Muscle layer of colon (tissue), 2 donors: ENCODE results near the gene CHCHD4.

ENCODE experiments used
- H3K27ac ChIP-seq: one replicate; pipeline ENCODE4 v1.7.0; 2013; ENCODE audit warnings: low read depth, mild to moderate bottlenecking, low read length, moderate library complexity
- H3K27me3 ChIP-seq, 2 donors: one replicate each; pipeline ENCODE4 v1.7.0; 2013; ENCODE audit warnings: low read length in 2 of 2, mild to moderate bottlenecking in 2 of 2; ENCODE audit not compliant: insufficient read depth in 2 of 2, control insufficient read depth in 1 of 2
- H3K36me3 ChIP-seq: one replicate; pipeline ENCODE4 v1.7.0; 2013; ENCODE audit warnings: mild to moderate bottlenecking, low read length; ENCODE audit not compliant: insufficient read depth
- H3K4me1 ChIP-seq: one replicate; pipeline ENCODE4 v1.7.0; 2013; ENCODE audit warnings: mild to moderate bottlenecking, low read length; ENCODE audit not compliant: insufficient read depth
- H3K4me3 ChIP-seq, 2 donors: one replicate each; pipeline ENCODE4 v1.7.0; 2013; ENCODE audit warnings: low read length in 2 of 2, low read depth in 1 of 2, mild to moderate bottlenecking in 1 of 2, moderate library complexity in 1 of 2
- H3K9ac ChIP-seq: one replicate; pipeline ENCODE4 v1.7.0; 2013; ENCODE audit warnings: low read length
- H3K9me3 ChIP-seq: one replicate; pipeline ENCODE4 v1.7.0; 2013; ENCODE audit warnings: mild to moderate bottlenecking, low read length
- donor health status: abdominal sarcoma.
- donor health status: Adenocarcinoma of cecum.

The CHCHD4 gene

GRCh38 chr3:14133188-14133800 is 8.6 kb upstream of the CHCHD4 start:
- Histone ChIP-seq H3K9ac (no peak overlapping the region), H3K4me1 (no peaks in the 10 kb centered on the region), H3K9me3 (no peaks in the 10 kb centered on the region), H3K27ac (no peak overlapping the region), H3K36me3 (peaks cover 88% of the 10 kb centered on the region), H3K4me3 (no peak overlapping the region), H3K27me3 (no peaks in the 10 kb centered on the region)

- H3K27me3 ChIP-seq = no peaks in the 10 kb centered on the region
- H3K4me3 ChIP-seq = no peak overlapping the region
- H3K27ac ChIP-seq = no peak overlapping the region
- peaks cover 88% of the 10 kb centered on the region for H3K36me3 ChIP-seq
- H3K4me1 ChIP-seq = peaks cover 4% of the 10 kb centered on the region
- no peaks in the 10 kb centered on the region for H3K9me3 ChIP-seq
- no peak overlapping the region for H3K9ac ChIP-seq
Measured at GRCh38 chr3:14132689-14133088, 8.0 kb upstream of the CHCHD4 start.

GRCh38 chr3:14132120-14132519 is 7.5 kb upstream of the CHCHD4 start:
- Histone ChIP-seq H3K4me3 (no peak overlapping the region), H3K36me3 (peaks cover 87% of the 10 kb centered on the region), H3K27ac (no peak overlapping the region), H3K4me1 (peaks cover 10% of the 10 kb centered on the region), H3K9me3 (no peaks in the 10 kb centered on the region), H3K27me3 (no peaks in the 10 kb centered on the region), H3K9ac (no peak overlapping the region)

GRCh38 chr3:14131134-14131533 is 6.5 kb upstream of the CHCHD4 start:
- Histone ChIP-seq H3K27ac (no peak overlapping the region), H3K9me3 (no peaks in the 10 kb centered on the region), H3K27me3 (no peaks in the 10 kb centered on the region), H3K4me1 (peaks cover 20% of the 10 kb centered on the region), H3K9ac (no peak overlapping the region), H3K36me3 (peaks cover 82% of the 10 kb centered on the region), H3K4me3 (no peak overlapping the region)

- H3K36me3 ChIP-seq = peaks cover 78% of the 10 kb centered on the region
- peaks cover 24% of the 10 kb centered on the region for H3K4me1 ChIP-seq
Measured at GRCh38 chr3:14130707-14131106, 6.0 kb upstream of the CHCHD4 start.

GRCh38 chr3:14130230-14130629 is 5.6 kb upstream of the CHCHD4 start:
- H3K4me1 ChIP-seq = peaks cover 24% of the 10 kb centered on the region
- H3K27ac ChIP-seq = no peak overlapping the region
- H3K9me3 ChIP-seq = no peaks in the 10 kb centered on the region
- no peak overlapping the region for H3K9ac ChIP-seq
- no peaks in the 10 kb centered on the region for H3K27me3 ChIP-seq
- peaks cover 73% of the 10 kb centered on the region for H3K36me3 ChIP-seq
- H3K4me3 ChIP-seq = no peak overlapping the region

More at GRCh38 chr3:14130707-14131106, 6.0 kb upstream of the CHCHD4 start:
- Histone ChIP-seq H3K9me3 (no peaks in the 10 kb centered on the region), H3K9ac (no peak overlapping the region), H3K27ac (no peak overlapping the region), H3K4me3 (no peak overlapping the region), H3K27me3 (no peaks in the 10 kb centered on the region)

GRCh38 chr3:14129296-14129695 is 4.6 kb upstream of the CHCHD4 start:
- Histone ChIP-seq H3K27me3 (no peaks in the 10 kb centered on the region), H3K9me3 (no peaks in the 10 kb centered on the region), H3K9ac (no peak overlapping the region), H3K4me3 (no peak overlapping the region), H3K36me3 (peaks cover 64% of the 10 kb centered on the region), H3K4me1 (peaks cover 24% of the 10 kb centered on the region), H3K27ac (no peak overlapping the region)

GRCh38 chr3:14128724-14129123 is 4.1 kb upstream of the CHCHD4 start:
- H3K4me1 ChIP-seq = peaks cover 26% of the 10 kb centered on the region
- H3K9ac ChIP-seq = no peak overlapping the region
- peaks cover 59% of the 10 kb centered on the region for H3K36me3 ChIP-seq
- no peaks in the 10 kb centered on the region for H3K9me3 ChIP-seq
- H3K27me3 ChIP-seq = no peaks in the 10 kb centered on the region
- no peak overlapping the region for H3K4me3 ChIP-seq
- H3K27ac ChIP-seq = no peak overlapping the region

- no peaks in the 10 kb centered on the region for H3K9me3 ChIP-seq
- no peak overlapping the region for H3K9ac ChIP-seq
- no peaks in the 10 kb centered on the region for H3K27me3 ChIP-seq
- H3K4me1 ChIP-seq = peaks cover 36% of the 10 kb centered on the region
- H3K36me3 ChIP-seq = peaks cover 48% of the 10 kb centered on the region
- no peak overlapping the region for H3K4me3 ChIP-seq
- H3K27ac ChIP-seq = no peak overlapping the region
Measured at GRCh38 chr3:14127516-14128161, 3.0 kb upstream of the CHCHD4 start.

GRCh38 chr3:14126887-14127505 is 2.3 kb upstream of the CHCHD4 start:
- H3K9ac ChIP-seq = peak overlapping the region; percentile 88
- H3K27me3 ChIP-seq = no peaks in the 10 kb centered on the region
- peaks cover 36% of the 10 kb centered on the region for H3K4me1 ChIP-seq
- peaks cover 43% of the 10 kb centered on the region for H3K36me3 ChIP-seq
- no peaks in the 10 kb centered on the region for H3K9me3 ChIP-seq
- H3K4me3 ChIP-seq = peak overlapping the region; percentile 89 to 92
- no peak overlapping the region for H3K27ac ChIP-seq

- Histone ChIP-seq H3K27me3 (no peaks in the 10 kb centered on the region), H3K4me1 (peaks cover 36% of the 10 kb centered on the region)
Measured at GRCh38 chr3:14126017-14126886, 1.6 kb upstream of the CHCHD4 start.

More at GRCh38 chr3:14126017-14126886, 1.6 kb upstream of the CHCHD4 start:
- Histone ChIP-seq H3K27ac (peak overlapping the region; percentile 88), H3K36me3 (peaks cover 43% of the 10 kb centered on the region), H3K9ac (peak overlapping the region; percentile 88), H3K4me3 (peak overlapping the region; percentile 89 to 92), H3K9me3 (no peaks in the 10 kb centered on the region)
